Neural cell (in vitro differentiated cells): ENCODE measurements around the gene CLASP1.

ENCODE experiments used
- CTCF ChIP-seq: fragments of 450-650 bp; IDR thresholded peaks from 2 replicates; pipeline ENCODE4 v1.5.1; 2014; ENCODE audit warnings: antibody characterized with exemption, mild to moderate bottlenecking, moderate library complexity; ENCODE audit not compliant: poor library complexity, severe bottlenecking
- EZH2 ChIP-seq: fragments of 200-600, 300-800 bp; shearing (Covaris generic), sonication (generic); IDR thresholded peaks from 2 replicates; pipeline ENCODE4 v1.6.1; 2014; ENCODE audit warnings: antibody characterized with exemption, low read length, borderline replicate concordance, mild to moderate bottlenecking; ENCODE audit not compliant: insufficient read depth, poor library complexity, severe bottlenecking
- POLR2AphosphoS5 ChIP-seq: IDR thresholded peaks from 2 replicates; pipeline ENCODE4 v1.6.1; 2012
- RAD21 ChIP-seq: fragments of 450-650 bp; conservative IDR thresholded peaks from 2 replicates; pipeline ENCODE4 v1.6.1; 2014; ENCODE audit warnings: antibody characterized with exemption, mild to moderate bottlenecking, moderate library complexity
- REST ChIP-seq: IDR thresholded peaks from 2 replicates; pipeline ENCODE4 v1.6.1; 2012; ENCODE audit warnings: borderline replicate concordance

- TF ChIP-seq CTCF (no peak), RAD21 (no peak), REST (no peak), EZH2 (no peak), POLR2AphosphoS5 (no peak)
Observed at GRCh38 chr2:121698318-121698930, 49.2 kb upstream of the CLASP1 start.
